ENCODE data around the gene CCDC157. TPM values are rescaled to one million over a fixed set of nuclear protein-coding genes. Genes with fewer than 3 reads are reported as not detected.
"Not testable (repeated sequence)": the region's sequence is repeated elsewhere in the genome, so short reads cannot be mapped to it uniquely, and the experiment has no call there.

CCDC157 gene
- polyA plus RNA-seq, 3 donors: 0.50 to 3.7 (median 0.54) TPM

DNA sequence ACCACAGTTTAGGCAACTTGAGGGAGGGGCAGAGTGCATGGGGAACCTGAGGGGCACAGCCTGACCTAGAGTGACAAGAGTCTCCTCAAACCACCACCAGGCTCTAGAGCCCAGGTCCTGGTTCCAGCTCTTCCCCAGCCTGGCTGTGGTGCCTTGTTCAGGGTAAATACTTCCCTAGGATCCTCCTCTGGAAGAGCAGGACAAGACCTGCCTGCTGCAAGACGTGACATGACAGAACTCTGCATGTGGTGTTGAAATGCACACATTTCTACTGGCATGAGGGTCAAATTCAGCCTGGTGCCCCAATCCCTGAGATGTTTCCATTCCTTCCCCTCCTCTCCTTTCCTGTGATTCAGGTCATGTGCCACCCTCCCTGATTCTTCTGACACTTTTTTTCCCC, 43.4 kb downstream of the CCDC157 start:
- Histone ChIP-seq H3K27me3 (ENCODE audit: control insufficient read depth in 2 of 2, insufficient read depth in 2 of 2, low read length in 2 of 2) (peaks cover 33 to 49% of the 10 kb centered on the region in 2 donors), H3K79me2 (ENCODE audit: insufficient read depth, low read length) (no peaks in the 10 kb centered on the region), H3K36me3 (replicated peaks in 1 of 2; ENCODE audit: control insufficient read depth in 1 of 2, insufficient read depth in 2 of 2, low read length in 2 of 2) (no peaks in the 10 kb centered on the region), H3K9ac (ENCODE audit: insufficient read depth, low read length, poor library complexity, severe bottlenecking) (no peak overlapping the region), H4K20me1 (ENCODE audit: insufficient read depth, low read length) (no peaks in the 10 kb centered on the region), H3K9me3 (replicated peaks in 1 of 2; ENCODE audit: control insufficient read depth in 1 of 2, insufficient read depth in 1 of 2, low read length in 2 of 2) (peaks cover 0 to 8% of the 10 kb centered on the region in 2 donors), H3K27ac (ENCODE audit: low read depth in 1 of 2, low read length in 2 of 2) (no peak overlapping the region), H3K4me3 (replicated peaks in 1 of 3; ENCODE audit: low read depth in 2 of 3, low read length in 3 of 3) (no peak overlapping the region), H2AFZ (ENCODE audit: insufficient read depth, low read depth, low read length, poor library complexity, severe bottlenecking) (no peak overlapping the region), H3K4me2 (replicated peaks; ENCODE audit: extremely low read depth, low read length, poor library complexity, severe bottlenecking) (no peak overlapping the region), H3K4me1 (ENCODE audit: control insufficient read depth in 1 of 2, insufficient read depth in 2 of 2, low read length in 2 of 2) (peaks cover 5 to 9% of the 10 kb centered on the region in 2 donors)
- no peak for DNase-seq
- Mint-ChIP-seq H3K27ac (no peak overlapping the region), H3K36me3 (peaks cover 2 to 3% of the 10 kb centered on the region in 2 donors), H3K27me3 (ENCODE audit: low read depth in 3 of 3) (peaks cover 48 to 60% (median 52%) of the 10 kb centered on the region in 3 donors), H3K4me3 (no peak overlapping the region), H3K4me1 (peaks cover 11% of the 10 kb centered on the region), H3K9me3 (peaks cover 0 to 11% (median 0%) of the 10 kb centered on the region in 7 donors)
- WGBS (ENCODE audit: insufficient coverage): 80% methylated on average over 1 of the region's 1 CpG
- TF ChIP-seq, protein P1, sequence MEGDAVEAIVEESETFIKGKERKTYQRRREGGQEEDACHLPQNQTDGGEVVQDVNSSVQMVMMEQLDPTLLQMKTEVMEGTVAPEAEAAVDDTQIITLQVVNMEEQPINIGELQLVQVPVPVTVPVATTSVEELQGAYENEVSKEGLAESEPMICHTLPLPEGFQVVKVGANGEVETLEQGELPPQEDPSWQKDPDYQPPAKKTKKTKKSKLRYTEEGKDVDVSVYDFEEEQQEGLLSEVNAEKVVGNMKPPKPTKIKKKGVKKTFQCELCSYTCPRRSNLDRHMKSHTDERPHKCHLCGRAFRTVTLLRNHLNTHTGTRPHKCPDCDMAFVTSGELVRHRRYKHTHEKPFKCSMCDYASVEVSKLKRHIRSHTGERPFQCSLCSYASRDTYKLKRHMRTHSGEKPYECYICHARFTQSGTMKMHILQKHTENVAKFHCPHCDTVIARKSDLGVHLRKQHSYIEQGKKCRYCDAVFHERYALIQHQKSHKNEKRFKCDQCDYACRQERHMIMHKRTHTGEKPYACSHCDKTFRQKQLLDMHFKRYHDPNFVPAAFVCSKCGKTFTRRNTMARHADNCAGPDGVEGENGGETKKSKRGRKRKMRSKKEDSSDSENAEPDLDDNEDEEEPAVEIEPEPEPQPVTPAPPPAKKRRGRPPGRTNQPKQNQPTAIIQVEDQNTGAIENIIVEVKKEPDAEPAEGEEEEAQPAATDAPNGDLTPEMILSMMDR (IDR thresholded peaks at IDR 0.05): no peak
- intact Hi-C loops (cut with micrococcal nuclease): no loop called here

DNA sequence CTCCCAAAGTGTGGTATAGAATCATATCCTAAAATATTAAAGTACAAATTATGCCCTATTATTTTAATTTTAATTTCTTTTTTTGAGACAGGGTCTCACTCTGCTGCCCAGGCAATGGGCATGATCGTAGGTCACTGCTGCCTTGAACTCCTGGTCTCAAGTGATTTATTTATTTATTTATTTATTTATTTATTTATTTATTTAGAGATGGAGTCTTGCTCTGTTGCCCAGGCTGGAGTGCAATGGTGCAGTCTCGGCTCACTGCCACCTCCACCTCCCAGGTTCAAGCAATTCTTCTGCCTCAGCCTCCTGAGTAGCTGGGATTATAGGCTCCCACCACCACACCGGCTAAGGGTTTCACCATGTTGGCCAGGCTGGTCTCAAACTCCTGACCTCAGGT, 44.2 kb downstream of the CCDC157 start:
- H4K20me1 ChIP-seq (ENCODE audit: insufficient read depth, low read length); H3K9ac ChIP-seq (ENCODE audit: insufficient read depth, low read length, poor library complexity, severe bottlenecking); H3K4me3 Mint-ChIP-seq; intact Hi-C loops (cut with micrococcal nuclease); H3K4me1 ChIP-seq (ENCODE audit: control insufficient read depth in 1 of 2, insufficient read depth in 2 of 2, low read length in 2 of 2); H3K4me2 ChIP-seq (replicated peaks; ENCODE audit: extremely low read depth, low read length, poor library complexity, severe bottlenecking); DNase-seq; H3K27ac ChIP-seq (ENCODE audit: low read depth in 1 of 2, low read length in 2 of 2); H3K36me3 ChIP-seq (replicated peaks in 1 of 2; ENCODE audit: control insufficient read depth in 1 of 2, insufficient read depth in 2 of 2, low read length in 2 of 2); H3K27ac Mint-ChIP-seq; H3K79me2 ChIP-seq (ENCODE audit: insufficient read depth, low read length); H3K36me3 Mint-ChIP-seq; H3K9me3 ChIP-seq (replicated peaks in 1 of 2; ENCODE audit: control insufficient read depth in 1 of 2, insufficient read depth in 1 of 2, low read length in 2 of 2); H2AFZ ChIP-seq (ENCODE audit: insufficient read depth, low read depth, low read length, poor library complexity, severe bottlenecking); H3K4me3 ChIP-seq (replicated peaks in 1 of 3; ENCODE audit: low read depth in 2 of 3, low read length in 3 of 3): not testable (repeated sequence)
- Mint-ChIP-seq H3K4me1 (peaks cover 11% of the 10 kb centered on the region), H3K27me3 (ENCODE audit: low read depth in 3 of 3) (peaks cover 40 to 51% (median 43%) of the 10 kb centered on the region in 3 donors), H3K9me3 (peaks cover 0 to 11% (median 0%) of the 10 kb centered on the region in 7 donors)
- WGBS (ENCODE audit: insufficient coverage): 100% methylated on average over 1 of the region's 3 CpGs
- peaks cover 28 to 43% of the 10 kb centered on the region in 2 donors for H3K27me3 ChIP-seq (ENCODE audit: control insufficient read depth in 2 of 2, insufficient read depth in 2 of 2, low read length in 2 of 2)
